ENCODE data around the gene CRACR2B.

Gene CRACR2B

DNA sequence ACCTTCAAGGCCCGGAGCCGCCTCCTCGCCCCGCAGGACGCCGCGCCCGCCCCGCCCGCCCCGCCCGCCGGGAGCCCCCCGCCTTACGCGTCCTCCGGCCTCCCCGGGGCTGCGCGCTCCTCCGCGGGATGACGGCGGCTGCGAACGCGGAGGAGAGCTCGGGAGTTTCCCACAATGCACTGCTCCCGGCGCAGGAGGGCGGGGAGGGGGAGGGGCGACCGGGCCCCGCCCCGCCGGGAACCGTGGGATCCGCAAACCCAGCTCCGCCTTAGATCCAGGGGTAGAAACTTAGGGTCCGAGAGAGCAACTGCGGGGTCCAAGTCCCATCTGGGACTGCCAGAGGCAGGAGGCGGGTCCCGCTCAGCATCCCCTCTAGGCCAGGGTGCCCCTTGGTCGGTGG, 37.8 kb upstream of the CRACR2B start, which contains the start of gene CEND1 (continued):
- no peak for TF ChIP-seq ZNF16 (tag by site-specific recombination; IDR thresholded peaks at IDR 0.05; ENCODE audit: low read depth)
- no peak for TF ChIP-seq ZNF114 (tag by site-specific recombination; IDR thresholded peaks at IDR 0.05)
- TF ChIP-seq, protein P1, sequence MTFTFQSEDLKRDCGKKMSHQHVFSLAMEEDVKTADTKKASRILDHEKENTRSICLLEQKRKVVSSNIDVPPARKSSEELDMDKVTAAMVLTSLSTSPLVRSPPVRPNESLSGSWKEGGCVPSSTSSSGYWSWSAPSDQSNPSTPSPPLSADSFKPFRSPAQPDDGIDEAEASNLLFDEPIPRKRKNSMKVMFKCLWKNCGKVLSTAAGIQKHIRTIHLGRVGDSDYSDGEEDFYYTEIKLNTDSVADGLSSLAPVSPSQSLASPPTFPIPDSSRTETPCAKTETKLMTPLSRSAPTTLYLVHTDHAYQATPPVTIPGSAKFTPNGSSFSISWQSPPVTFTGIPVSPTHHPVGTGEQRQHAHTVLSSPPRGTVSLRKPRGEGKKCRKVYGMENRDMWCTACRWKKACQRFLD (tag by site-specific recombination; IDR thresholded peaks at IDR 0.05), result no peak
- no peak for TF ChIP-seq IKZF3 (tag by site-specific recombination; IDR thresholded peaks at IDR 0.05)
- no peak for TF ChIP-seq MEIS1 (CRISPR knock-in tag; IDR thresholded peaks at IDR 0.05; ENCODE audit: borderline replicate concordance)
- TF ChIP-seq, protein P2, sequence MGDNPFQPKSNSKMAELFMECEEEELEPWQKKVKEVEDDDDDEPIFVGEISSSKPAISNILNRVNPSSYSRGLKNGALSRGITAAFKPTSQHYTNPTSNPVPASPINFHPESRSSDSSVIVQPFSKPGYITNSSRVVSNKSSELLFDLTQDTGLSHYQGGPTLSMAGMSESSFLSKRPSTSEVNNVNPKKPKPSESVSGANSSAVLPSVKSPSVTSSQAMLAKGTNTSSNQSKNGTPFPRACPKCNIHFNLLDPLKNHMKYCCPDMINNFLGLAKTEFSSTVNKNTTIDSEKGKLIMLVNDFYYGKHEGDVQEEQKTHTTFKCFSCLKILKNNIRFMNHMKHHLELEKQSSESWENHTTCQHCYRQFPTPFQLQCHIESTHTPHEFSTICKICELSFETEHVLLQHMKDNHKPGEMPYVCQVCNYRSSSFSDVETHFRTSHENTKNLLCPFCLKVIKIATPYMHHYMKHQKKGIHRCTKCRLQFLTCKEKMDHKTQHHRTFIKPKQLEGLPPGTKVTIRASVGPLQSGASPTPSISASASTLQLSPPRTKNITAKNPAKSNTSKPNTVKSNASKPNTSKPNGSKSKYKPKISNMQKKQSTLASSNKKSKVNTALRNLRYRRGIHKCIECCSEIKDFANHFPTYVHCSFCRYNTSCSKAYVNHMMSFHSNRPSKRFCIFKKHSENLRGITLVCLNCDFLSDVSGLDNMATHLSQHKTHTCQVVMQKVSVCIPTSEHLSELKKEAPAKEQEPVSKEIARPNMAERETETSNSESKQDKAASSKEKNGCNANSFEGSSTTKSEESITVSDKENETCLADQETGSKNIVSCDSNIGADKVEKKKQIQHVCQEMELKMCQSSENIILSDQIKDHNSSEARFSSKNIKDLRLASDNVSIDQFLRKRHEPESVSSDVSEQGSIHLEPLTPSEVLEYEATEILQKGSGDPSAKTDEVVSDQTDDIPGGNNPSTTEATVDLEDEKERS (tag by site-specific recombination; IDR thresholded peaks at IDR 0.05), result no peak
- no peak for TF ChIP-seq ZNF112 (tag by site-specific recombination; IDR thresholded peaks at IDR 0.05)
- no peak for TF ChIP-seq WT1 (tag by site-specific recombination; IDR thresholded peaks at IDR 0.05)
- no peak for TF ChIP-seq ZNF677 (tag by site-specific recombination; IDR thresholded peaks at IDR 0.05)
- no peak for TF ChIP-seq KLF16 (tag by site-specific recombination; IDR thresholded peaks at IDR 0.05)
- TF ChIP-seq, protein P3, sequence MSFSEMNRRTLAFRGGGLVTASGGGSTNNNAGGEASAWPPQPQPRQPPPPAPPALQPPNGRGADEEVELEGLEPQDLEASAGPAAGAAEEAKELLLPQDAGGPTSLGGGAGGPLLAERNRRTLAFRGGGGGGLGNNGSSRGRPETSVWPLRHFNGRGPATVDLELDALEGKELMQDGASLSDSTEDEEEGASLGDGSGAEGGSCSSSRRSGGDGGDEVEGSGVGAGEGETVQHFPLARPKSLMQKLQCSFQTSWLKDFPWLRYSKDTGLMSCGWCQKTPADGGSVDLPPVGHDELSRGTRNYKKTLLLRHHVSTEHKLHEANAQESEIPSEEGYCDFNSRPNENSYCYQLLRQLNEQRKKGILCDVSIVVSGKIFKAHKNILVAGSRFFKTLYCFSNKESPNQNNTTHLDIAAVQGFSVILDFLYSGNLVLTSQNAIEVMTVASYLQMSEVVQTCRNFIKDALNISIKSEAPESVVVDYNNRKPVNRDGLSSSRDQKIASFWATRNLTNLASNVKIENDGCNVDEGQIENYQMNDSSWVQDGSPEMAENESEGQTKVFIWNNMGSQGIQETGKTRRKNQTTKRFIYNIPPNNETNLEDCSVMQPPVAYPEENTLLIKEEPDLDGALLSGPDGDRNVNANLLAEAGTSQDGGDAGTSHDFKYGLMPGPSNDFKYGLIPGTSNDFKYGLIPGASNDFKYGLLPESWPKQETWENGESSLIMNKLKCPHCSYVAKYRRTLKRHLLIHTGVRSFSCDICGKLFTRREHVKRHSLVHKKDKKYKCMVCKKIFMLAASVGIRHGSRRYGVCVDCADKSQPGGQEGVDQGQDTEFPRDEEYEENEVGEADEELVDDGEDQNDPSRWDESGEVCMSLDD (tag by site-specific recombination; IDR thresholded peaks at IDR 0.05), result no peak
- TF ChIP-seq KLF9 (tag by site-specific recombination; IDR thresholded peaks at IDR 0.05; ENCODE audit: low read depth), result peak; percentile 82
- TF ChIP-seq OVOL3 (tag by site-specific recombination; IDR thresholded peaks at IDR 0.05), result no peak
- TF ChIP-seq, protein P4, sequence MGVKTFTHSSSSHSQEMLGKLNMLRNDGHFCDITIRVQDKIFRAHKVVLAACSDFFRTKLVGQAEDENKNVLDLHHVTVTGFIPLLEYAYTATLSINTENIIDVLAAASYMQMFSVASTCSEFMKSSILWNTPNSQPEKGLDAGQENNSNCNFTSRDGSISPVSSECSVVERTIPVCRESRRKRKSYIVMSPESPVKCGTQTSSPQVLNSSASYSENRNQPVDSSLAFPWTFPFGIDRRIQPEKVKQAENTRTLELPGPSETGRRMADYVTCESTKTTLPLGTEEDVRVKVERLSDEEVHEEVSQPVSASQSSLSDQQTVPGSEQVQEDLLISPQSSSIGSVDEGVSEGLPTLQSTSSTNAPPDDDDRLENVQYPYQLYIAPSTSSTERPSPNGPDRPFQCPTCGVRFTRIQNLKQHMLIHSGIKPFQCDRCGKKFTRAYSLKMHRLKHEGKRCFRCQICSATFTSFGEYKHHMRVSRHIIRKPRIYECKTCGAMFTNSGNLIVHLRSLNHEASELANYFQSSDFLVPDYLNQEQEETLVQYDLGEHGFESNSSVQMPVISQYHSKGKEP (tag by site-specific recombination; IDR thresholded peaks at IDR 0.05), result no peak
- TF ChIP-seq ZNF548 (tag by site-specific recombination; IDR thresholded peaks at IDR 0.05), result no peak
- peak; percentile 66 for TF ChIP-seq SP2 (tag by site-specific recombination; IDR thresholded peaks at IDR 0.05)
- TF ChIP-seq ZNF76 (tag by site-specific recombination; IDR thresholded peaks at IDR 0.05; ENCODE audit: borderline replicate concordance, low read depth), result peak; percentile 88
- TF ChIP-seq, protein P5, sequence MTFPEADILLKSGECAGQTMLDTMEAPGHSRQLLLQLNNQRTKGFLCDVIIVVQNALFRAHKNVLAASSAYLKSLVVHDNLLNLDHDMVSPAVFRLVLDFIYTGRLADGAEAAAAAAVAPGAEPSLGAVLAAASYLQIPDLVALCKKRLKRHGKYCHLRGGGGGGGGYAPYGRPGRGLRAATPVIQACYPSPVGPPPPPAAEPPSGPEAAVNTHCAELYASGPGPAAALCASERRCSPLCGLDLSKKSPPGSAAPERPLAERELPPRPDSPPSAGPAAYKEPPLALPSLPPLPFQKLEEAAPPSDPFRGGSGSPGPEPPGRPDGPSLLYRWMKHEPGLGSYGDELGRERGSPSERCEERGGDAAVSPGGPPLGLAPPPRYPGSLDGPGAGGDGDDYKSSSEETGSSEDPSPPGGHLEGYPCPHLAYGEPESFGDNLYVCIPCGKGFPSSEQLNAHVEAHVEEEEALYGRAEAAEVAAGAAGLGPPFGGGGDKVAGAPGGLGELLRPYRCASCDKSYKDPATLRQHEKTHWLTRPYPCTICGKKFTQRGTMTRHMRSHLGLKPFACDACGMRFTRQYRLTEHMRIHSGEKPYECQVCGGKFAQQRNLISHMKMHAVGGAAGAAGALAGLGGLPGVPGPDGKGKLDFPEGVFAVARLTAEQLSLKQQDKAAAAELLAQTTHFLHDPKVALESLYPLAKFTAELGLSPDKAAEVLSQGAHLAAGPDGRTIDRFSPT (tag by site-specific recombination; IDR thresholded peaks at IDR 0.05), result no peak
- TF ChIP-seq, protein P6, sequence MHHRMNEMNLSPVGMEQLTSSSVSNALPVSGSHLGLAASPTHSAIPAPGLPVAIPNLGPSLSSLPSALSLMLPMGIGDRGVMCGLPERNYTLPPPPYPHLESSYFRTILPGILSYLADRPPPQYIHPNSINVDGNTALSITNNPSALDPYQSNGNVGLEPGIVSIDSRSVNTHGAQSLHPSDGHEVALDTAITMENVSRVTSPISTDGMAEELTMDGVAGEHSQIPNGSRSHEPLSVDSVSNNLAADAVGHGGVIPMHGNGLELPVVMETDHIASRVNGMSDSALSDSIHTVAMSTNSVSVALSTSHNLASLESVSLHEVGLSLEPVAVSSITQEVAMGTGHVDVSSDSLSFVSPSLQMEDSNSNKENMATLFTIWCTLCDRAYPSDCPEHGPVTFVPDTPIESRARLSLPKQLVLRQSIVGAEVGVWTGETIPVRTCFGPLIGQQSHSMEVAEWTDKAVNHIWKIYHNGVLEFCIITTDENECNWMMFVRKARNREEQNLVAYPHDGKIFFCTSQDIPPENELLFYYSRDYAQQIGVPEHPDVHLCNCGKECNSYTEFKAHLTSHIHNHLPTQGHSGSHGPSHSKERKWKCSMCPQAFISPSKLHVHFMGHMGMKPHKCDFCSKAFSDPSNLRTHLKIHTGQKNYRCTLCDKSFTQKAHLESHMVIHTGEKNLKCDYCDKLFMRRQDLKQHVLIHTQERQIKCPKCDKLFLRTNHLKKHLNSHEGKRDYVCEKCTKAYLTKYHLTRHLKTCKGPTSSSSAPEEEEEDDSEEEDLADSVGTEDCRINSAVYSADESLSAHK (tag by site-specific recombination; IDR thresholded peaks at IDR 0.05), result no peak
- TF ChIP-seq, protein P7, sequence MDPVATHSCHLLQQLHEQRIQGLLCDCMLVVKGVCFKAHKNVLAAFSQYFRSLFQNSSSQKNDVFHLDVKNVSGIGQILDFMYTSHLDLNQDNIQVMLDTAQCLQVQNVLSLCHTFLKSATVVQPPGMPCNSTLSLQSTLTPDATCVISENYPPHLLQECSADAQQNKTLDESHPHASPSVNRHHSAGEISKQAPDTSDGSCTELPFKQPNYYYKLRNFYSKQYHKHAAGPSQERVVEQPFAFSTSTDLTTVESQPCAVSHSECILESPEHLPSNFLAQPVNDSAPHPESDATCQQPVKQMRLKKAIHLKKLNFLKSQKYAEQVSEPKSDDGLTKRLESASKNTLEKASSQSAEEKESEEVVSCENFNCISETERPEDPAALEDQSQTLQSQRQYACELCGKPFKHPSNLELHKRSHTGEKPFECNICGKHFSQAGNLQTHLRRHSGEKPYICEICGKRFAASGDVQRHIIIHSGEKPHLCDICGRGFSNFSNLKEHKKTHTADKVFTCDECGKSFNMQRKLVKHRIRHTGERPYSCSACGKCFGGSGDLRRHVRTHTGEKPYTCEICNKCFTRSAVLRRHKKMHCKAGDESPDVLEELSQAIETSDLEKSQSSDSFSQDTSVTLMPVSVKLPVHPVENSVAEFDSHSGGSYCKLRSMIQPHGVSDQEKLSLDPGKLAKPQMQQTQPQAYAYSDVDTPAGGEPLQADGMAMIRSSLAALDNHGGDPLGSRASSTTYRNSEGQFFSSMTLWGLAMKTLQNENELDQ (tag by site-specific recombination; IDR thresholded peaks at IDR 0.05; ENCODE audit: low read depth), result no peak
- TF ChIP-seq, protein P8, sequence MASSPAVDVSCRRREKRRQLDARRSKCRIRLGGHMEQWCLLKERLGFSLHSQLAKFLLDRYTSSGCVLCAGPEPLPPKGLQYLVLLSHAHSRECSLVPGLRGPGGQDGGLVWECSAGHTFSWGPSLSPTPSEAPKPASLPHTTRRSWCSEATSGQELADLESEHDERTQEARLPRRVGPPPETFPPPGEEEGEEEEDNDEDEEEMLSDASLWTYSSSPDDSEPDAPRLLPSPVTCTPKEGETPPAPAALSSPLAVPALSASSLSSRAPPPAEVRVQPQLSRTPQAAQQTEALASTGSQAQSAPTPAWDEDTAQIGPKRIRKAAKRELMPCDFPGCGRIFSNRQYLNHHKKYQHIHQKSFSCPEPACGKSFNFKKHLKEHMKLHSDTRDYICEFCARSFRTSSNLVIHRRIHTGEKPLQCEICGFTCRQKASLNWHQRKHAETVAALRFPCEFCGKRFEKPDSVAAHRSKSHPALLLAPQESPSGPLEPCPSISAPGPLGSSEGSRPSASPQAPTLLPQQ (tag by site-specific recombination; IDR thresholded peaks at IDR 0.05), result no peak
- no peak for TF ChIP-seq SALL2 (tag by site-specific recombination; IDR thresholded peaks at IDR 0.05; ENCODE audit: borderline replicate concordance)
- no peak for TF ChIP-seq ZBTB48 (tag by site-specific recombination; IDR thresholded peaks at IDR 0.05)

Measured in HEK293 (cell line).